ENCODE data around the gene CA5A.

CA5A gene

DNA sequence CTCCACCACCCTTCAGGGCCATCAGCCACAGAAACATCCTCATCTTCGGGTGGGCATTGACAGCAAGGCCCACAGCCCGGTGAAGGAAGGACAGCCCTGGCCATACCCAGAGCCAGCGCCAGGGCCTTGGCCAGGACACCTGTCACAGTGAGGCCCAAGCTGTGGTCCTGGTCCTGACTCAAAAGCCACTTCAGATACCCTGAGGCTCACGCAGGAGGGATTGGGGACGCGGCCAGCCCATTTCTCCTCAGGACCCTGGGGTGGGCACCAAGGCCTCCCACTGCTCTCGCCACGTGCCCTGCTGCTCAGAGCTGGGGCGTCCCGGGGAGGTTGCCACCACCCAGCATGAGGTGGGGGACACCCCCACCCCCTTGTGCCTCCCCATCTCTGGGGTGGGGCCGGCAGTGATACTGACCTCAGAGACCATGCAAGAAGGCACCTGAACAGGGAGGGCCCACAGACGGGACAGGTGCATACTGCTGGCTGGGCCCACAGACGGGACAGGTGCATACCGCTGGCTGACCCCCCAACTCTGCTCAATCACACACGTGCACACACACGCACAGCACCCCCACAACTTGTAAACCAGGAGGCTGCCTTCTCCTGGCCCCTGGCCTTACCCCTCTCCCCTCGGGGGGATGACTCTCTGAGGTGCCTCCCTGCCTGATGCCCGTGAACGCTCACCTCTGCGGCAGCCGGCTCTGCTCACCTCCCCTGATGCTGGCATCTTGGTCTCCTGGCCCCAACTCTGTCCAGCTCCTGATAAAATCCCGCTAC lies 81.2 kb downstream of the CA5A start:
- DNase-seq (ENCODE audit: extremely low spot score, insufficient read length, low read depth) (no peak), FAIRE-seq (no peak)

DNA sequence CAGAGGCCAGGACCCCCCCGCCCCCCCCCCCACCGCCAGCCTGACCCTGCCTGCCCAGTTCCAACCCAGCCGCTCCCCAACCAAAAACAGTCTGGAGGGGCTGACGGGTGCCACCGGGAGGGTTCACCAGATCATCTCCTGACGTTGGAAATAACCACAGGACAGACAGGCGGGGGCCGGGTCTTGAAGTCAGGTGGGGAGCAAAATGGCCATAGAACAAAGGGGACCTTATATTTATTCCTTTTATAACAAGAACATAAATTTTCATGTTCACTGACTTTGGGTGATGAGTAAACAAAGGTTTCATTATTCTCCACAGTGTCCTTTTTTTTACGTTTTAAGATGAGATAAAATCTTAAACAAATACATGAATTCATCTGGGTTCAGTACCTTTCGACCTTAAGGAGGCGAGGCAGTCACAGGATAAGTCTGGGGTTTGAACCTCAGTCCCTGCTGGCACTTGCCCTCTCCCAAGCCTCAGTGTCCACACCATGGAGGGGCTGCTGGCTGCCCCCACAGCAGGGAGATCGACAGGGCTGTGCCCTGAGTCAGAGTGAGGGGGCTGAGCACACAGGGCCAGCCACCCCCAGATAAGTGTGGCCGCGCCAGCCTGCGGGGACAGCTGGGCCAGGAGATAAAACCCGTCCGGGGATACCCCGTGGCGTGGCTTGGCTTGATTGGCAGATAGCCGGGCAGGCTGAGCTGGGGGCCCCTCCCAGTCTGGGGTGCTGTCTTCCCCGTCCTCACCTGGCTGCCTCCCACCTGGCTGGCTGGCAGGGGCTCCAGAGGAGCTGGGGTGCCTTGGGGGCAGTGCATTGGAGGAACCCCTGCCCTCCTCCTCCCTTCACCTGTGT lies 82.0 kb downstream of the CA5A start:
- no peak for DNase-seq (ENCODE audit: extremely low spot score, insufficient read length, low read depth)
- no peak for FAIRE-seq

DNA sequence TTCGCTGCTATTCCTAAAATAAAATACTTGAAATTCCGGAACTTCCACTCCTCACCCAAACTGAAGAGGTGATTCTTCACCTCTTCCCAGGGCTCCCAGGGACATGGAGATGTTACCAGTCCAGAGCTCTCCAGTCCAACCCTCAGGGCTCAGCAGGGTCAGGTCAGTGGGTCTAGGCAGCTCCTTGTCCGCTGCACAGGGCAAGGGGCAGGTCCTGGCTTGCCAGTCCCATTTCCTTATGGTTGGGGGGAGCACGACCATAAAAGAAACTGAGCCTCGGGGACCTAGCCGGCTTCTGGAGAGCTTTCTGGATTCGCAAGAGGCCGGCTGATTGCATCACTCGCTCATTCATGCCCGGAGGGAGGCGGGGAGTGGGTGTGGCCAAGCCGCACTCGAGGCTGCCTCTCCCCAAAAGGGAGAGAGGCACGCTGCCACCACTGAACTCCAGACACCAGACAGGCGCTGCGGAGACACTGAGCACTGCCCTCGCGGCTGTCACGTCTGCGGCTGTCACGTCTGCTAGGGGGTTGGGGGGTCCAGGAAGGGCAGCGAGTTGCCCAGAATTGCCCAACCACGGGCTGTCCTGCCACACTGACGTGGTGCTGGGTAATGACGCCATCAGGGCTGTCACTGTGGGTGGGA lies 82.8 kb downstream of the CA5A start:
- peak; percentile 74 for FAIRE-seq
- peak; percentile 75 for DNase-seq (ENCODE audit: extremely low spot score, insufficient read length, low read depth)

DNA sequence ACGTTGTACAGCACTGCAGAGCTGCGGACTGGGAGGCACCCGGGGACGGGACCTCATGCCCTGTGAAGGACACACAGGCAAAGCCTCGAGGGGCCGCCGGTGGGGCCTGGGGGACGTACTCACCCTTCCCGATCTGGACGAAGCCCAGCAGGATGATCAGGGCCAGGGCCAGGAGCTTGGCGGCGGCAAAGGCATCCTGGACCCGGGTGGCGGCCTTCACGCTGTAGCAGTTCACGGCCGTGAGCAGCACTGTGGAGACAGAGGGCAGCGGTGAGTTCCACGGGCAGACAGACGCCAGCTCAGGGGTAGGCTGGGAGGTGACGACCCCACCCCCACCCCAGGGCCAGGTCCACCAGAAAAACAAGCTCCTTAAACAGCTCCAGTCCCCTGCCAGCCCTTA lies 84.7 kb downstream of the CA5A start:
- DNase-seq (ENCODE audit: extremely low spot score, insufficient read length, low read depth) (no peak), FAIRE-seq (no peak)

DNA sequence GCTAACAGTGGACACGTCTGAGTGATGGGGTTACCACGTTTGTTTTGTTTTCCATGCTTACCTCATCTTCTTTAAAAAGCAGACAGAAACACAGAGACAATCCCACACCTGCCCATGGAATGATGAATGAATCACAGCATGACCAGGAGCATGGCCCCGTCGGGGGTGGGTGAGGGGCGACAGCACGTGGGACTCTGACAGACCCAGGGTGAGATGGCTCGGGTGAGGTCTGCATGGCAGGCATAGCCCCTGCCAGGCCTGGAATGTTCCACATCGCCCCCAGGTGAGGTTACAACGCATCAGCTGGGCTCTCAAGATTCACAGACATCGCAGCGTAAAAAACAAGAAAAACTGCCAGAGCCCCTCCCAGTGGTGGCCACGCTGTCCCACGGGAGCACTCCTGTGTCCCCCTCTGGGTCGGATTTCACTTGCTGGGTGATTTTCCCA lies 85.2 kb downstream of the CA5A start:
- DNase-seq (ENCODE audit: extremely low spot score, insufficient read length, low read depth) (no peak), FAIRE-seq (no peak)

DNA sequence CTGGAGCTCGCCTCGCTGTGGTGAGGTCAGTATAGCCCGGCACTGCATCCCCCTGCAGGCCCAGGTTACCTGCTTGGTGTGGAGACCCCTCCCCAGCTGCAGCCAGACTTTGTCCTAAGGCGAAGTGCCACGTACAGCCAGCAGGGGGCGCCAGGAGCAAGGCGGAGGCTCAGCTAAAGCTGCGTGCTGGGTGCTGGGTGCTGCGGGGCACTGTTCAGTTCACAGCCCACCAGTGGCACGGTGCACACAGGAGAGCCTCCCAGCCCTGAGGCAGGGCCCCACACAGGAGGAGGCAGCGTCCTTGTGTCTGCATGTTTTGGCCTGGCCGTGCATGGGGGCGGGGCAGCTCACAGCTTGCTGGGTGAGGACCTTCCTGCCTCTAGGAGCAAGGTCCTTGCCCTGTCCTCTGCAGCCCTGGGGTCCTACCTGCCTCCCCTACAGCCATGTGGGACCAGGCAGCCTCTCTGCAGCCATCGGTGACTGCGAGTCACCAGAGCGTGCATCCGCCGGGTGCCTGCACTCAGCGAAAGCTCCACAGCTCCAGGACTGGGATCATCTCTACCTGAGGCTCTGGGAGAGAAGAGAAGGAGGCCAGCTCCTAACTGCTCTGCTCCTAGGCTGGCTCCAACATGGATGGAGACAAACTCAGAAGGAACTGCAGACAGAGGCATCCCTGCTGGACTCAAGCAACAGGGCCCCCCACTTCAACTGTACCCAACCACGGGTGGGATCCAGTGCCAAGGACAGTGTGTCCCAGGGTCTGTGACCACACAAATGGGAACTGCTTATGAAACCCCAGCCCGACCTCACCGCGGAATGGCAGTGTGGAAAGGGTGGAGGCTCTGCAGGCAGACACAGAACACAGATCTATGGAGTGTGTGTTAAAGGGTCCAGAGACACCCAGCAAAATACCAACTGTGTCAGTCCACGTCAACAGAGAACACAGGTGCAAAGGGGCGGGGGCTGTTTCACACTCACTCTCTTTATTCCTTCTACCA lies 86.0 kb downstream of the CA5A start:
- FAIRE-seq (no peak), DNase-seq (ENCODE audit: extremely low spot score, insufficient read length, low read depth) (peak; percentile 82)

DNA sequence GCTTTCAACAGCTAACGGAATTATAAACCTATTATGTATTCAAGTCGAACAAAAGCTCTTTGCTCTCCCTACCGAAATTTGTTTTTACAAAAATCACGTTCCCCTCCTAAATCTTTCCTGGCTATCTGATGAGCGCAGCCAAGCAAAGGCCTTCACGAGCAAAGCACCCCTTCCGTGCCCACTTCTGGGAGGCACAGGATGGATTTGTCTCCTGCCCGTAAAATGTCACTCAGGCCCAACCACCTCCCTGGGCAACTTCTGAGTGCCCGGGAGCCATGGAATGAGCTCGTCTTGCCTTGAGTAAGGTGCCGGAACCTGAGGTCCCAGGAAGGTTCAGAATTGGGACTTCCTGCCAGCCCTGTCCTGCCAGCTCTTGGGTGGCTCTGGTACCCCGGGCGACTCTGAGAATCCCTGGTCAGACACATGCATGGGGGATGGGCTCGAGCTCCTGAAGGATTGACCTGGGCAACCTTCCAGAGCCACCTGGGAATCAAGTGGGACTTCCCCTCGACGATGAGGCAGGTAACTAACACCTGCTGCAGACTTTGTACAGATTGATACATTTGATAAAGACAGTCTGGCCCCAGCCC lies 86.8 kb downstream of the CA5A start:
- DNase-seq (ENCODE audit: extremely low spot score, insufficient read length, low read depth) = no peak

DNA sequence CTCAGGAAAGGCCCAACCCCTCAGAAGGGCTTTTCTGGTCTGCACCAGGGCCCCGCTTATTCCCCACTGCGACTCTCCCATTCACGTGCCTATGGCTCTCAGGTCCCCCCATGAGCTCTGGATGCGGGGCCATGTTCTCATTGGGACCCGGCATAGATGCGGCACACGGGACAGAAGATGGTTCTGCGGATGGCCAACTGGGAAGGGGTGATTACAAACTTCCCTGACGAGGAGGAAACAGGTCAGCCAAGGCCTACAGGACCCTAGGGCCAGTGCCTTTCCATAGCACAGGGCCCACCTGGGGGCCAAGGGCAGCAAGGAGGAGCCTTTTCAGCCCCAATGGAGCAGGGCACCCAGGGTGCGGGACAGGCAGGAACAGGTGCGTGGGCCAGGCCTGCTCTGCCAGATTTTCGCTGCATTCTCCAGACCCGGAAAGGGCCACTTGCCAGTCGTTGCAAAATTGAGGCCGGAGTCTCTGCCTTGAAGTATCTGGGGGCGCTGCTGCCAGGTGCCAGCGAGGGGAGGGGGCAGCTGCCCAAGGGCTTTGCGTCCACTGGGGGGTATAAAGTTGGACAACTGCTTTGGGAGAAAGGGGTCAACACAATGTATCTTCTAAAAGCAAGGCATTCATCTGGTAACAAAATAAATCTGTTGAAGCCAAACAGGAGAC lies 87.5 kb downstream of the CA5A start:
- DNase-seq (ENCODE audit: extremely low spot score, insufficient read length, low read depth) = no peak
- FAIRE-seq = no peak

More for the DNA sequence above, 86.8 kb downstream of the CA5A start:
- no peak for FAIRE-seq

DNA sequence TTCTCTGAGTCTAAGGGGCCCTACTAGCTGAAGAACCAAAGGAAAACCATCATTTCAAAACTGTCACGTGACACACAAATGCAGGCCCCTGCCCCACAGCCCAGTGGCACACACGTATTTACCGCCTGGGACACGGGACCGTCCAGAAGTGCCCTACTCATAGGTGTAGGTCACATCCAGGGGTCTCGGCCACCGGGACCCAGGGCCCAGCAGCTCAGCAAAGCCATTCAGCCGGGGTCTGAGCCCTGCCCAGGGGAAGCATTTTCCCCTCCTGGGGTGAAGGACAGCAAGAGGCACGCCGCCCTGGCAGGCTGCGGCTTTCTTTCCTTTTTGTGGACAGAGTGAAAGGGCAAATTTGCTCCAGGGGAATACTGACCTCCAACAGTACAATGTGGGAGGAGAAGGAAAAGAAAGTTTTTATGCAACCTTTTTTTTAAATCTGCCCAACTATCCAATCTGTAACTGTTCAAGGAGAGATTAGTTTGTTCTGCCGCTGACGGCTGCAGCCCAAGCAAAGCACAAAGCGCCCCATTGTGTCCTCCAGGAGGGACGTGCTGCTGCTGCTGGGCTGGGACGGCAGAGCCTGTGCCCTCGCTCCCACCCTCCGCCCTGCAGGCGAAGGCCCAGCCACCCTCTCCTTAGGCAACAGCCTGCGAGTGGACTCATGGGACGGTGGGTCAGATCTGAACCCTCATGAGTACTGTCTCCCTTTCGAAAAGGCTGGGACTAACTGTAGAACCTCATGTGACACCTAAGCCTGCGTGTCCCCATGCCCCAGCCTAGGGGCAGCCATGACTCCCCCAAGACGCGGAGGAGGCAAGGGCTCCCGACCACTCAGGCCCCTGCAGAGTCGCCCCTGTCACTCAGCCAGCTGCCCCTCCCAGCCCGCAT lies 88.3 kb downstream of the CA5A start:
- no peak for FAIRE-seq
- DNase-seq (ENCODE audit: extremely low spot score, insufficient read length, low read depth) = no peak

DNA sequence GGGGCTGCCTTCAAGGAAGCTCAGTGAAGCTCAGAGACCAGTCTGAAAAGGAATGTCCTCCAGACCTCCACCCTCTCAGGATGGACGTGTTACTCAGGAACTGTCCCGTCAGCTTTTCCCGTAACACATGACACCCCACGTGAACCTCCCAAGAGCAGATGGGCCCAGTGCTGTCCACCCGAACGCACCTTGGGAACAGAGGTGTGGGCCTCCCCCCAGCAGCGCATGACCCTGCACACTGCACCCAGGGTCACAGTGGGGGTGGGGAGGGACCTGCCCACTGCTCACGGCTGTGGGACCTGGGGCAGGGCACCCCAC lies 88.9 kb downstream of the CA5A start:
- no peak for FAIRE-seq
- DNase-seq (ENCODE audit: extremely low spot score, insufficient read length, low read depth) = no peak

DNA sequence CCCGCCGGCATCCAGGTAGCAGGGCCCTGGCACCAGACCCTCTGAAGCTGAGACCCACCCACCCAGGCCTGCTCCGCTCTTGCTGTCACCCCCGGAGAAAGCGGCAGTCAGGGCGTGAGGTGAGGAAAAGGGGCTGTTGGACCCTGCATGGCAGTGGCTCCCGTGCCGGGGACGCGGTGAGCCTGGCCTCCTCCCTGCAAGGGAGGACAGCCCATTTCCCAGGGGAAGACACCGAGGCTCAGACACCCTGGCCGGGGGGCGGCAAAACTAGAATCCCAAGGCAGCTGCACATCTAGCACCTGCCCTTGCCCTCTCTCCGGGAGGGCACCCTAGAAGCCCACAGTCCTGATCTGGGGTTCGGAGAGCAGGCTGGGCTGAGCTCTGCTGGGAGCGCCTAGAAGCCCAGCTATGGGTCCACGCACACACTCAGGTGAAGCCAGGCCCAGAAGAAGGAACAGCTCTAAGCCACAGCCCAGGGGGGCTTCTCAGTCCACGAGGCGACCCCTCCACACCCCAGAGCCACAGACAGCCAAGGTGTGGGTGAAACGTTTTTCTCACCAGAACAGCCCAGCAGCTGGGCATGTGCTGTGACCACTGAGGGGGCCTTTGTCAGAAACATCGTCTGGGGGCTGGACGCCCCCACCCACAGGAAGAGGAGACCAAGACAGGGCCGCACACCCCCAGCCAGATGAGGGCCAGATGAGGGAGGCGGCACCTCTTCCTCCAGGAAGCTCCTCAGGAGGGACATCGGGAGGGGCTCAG lies 89.4 kb downstream of the CA5A start:
- FAIRE-seq (no peak), DNase-seq (ENCODE audit: extremely low spot score, insufficient read length, low read depth) (no peak)

DNA sequence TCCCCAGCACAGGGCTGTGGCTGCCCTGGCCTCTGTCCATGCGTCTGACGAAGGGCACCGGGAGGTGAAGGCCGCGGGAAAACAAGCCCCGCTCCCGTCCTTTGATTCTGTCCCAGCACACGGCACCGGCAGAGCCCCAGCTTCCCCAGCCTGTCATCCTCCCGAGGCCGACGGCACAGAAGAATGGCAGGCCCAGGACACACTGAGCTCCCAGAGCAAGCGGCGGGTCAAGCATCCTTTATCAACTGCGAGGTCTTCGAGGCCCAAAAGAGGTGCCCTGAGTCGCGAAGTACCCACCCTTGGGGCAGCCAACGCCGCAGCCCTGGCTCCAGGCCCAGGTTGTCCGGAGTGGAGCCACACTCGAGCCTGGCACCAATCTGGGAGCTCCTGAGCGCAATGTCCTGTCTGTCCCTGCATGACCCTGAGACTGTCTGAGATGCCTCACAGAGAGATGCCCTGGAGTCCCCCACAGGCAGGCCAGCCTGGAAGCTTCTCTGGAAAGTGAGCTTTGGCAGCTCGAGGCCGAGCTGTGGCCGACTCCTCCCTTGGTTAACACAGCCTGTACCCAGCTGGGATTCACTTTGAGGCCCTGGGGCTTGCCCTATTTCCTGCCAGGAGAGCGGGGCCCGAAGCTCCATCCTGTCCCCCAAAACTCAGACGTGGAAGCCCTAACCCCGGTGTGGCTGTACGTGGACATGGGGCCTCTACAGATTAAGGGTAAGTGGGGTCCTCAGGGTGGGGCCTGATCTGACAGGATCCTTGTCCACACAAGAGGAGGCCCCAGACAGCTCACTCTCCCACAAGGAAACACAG lies 90.3 kb downstream of the CA5A start:
- DNase-seq (ENCODE audit: extremely low spot score, insufficient read length, low read depth) (no peak), FAIRE-seq (no peak)

DNA sequence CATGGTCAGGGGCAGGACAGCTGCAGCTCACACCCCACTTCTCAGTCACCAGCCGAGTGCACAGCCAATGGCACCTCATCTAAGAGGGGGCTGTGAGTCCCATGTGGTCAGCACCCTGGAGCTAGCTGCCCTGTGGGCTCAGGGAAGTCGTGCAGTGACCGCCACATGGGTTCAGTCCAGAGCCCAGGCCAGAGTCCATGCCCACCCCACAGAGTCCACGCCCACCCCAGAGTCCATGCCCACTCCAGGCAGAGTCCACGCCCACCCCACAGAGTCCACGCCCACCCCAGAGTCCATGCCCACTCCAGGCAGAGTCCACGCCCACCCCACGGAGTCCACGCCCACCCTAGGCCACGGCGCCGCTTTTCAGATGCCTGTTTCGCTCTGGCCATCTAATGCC lies 91.1 kb downstream of the CA5A start:
- FAIRE-seq = no peak
- DNase-seq (ENCODE audit: extremely low spot score, insufficient read length, low read depth) = no peak

DNA sequence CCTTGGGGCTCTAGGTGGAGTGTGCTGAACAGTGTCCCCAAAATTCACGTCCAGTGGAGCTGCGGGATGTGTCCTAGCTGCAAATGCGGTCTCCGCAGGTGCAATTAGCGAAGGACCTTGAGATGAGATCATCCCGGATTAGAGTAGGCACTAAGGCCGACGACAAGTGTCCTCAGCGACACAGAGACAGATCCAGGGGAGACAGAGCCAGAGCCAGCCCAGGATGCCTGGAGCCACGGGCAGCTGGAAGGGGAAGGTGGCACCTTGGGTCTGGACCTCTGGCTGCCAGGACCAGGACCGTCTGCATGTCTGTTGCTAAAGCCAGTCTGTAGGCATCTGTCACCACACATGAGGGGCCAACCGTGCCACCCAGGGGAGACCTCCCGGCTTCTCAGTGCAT lies 91.5 kb downstream of the CA5A start:
- FAIRE-seq (no peak), DNase-seq (ENCODE audit: extremely low spot score, insufficient read length, low read depth) (no peak)

DNA sequence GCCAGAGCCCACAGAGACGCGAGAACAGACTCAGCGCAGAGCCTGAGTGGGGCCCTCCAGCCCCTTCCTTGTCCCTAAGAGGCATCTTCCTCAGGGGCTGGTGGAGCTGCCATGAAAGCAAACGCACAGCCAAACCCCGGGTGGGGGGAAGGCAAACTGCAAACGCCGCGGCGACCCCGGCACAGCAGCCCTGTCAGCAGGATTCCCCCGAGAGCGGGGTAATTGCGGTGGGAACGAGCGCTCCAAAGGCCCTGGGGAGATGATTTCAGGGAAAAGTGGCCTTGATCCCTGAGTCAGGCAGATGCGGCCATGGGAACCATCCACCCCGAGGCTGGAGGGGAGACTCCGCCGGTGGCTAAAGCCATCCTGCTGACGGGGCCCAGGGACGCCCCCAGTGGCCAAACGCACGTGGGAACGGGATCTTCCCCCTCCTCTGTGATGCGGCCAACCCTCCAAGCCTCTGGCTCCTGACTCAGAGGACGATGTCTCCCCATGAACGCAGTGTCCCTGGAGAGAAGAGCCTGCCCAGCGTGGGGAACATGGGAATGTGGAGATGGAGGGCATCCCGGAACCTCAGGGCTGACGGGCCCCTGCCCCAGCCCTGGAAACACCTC lies 92.1 kb downstream of the CA5A start:
- FAIRE-seq (no peak), DNase-seq (ENCODE audit: extremely low spot score, insufficient read length, low read depth) (no peak)

DNA sequence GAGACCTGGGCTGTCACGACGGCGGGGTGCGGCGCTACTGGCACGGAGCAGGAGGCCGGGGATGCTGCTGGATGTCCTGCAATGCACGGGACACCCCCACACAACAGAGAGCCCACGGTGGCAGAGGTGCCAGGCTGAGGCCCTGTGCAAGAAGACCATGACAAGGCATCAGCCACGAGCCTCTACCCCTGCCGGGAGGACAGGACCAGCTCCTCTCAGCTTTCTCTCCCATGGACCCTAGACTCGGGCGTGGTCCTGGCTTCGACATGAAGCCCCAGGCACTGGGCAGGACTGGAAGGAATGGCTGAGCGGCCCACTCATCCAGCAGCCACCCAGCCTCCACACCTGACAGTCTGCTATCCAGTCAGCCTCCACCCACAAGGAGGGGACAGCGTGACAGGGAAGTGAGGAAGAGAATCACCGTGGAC lies 92.6 kb downstream of the CA5A start:
- no peak for DNase-seq (ENCODE audit: extremely low spot score, insufficient read length, low read depth)
- no peak for FAIRE-seq
